WTC11 (cell line): Measurements from ENCODE around the gene CNPY1. TPM values are rescaled to one million over a fixed set of nuclear protein-coding genes. Genes with fewer than 3 reads are reported as not detected.

Experiments
- ATAC-seq: fragments of 200-7000 bp; cut with Tn5 transposase; 2 replicates; pipeline ENCODE4 v1.10.0; 2021; ENCODE audit warnings: mild to moderate bottlenecking, moderate library complexity
- CTCF ChIA-PET: fragments of 300-600 bp; sonication (Branson Sonifier 250); formaldehyde crosslinking; loops from one replicate; lab custom pipeline; 2021; ENCODE audit warnings: antibody characterized with exemption; lab: Charles Lee
- POLR2A ChIA-PET: fragments of 350-600 bp; sonication (Branson Sonifier 250); formaldehyde crosslinking; loops from one replicate; lab custom pipeline; 2021; ENCODE audit warnings: antibody characterized with exemption; lab: Charles Lee
- DNase-seq: peaks from one replicate; pipeline ENCODE4 v3.0.0; 2021; ENCODE audit warnings: low spot score
- H3K27ac Mint-ChIP-seq: 2 replicates; pipeline ENCODE4 v1.8.0; 2021; ENCODE audit warnings: mixed read lengths
- H3K27me3 Mint-ChIP-seq: 2 replicates; pipeline ENCODE4 v1.8.0; 2021; ENCODE audit warnings: low read depth, mild to moderate bottlenecking, moderate library complexity, mixed read lengths
- H3K36me3 Mint-ChIP-seq: 2 replicates; pipeline ENCODE4 v1.8.0; 2021; ENCODE audit warnings: mixed read lengths
- H3K4me1 Mint-ChIP-seq: 2 replicates; pipeline ENCODE4 v1.8.0; 2022; ENCODE audit warnings: mixed read lengths
- H3K4me3 Mint-ChIP-seq: 2 replicates; pipeline ENCODE4 v1.8.0; 2021; ENCODE audit warnings: mild to moderate bottlenecking, moderate library complexity, mixed read lengths
- H3K9me3 Mint-ChIP-seq: 2 replicates; pipeline ENCODE4 v1.8.0; 2021; ENCODE audit warnings: mixed read lengths
- AR ChIP-seq: fragments of 250-450 bp; sonication (Bioruptor Pico); IDR thresholded peaks from 2 replicates; pipeline ENCODE4 v1.9.0; 2021; ENCODE audit warnings: mild to moderate bottlenecking
- ARID4B ChIP-seq: sonication (generic); formaldehyde crosslinking; IDR thresholded peaks from 2 replicates; pipeline ENCODE4 v1.8.0; 2023; ENCODE audit warnings: missing genetic modification reagents, mild to moderate bottlenecking, borderline replicate concordance
- ATF6 ChIP-seq: sonication (generic); formaldehyde crosslinking; IDR thresholded peaks from 2 replicates; pipeline ENCODE4 v1.8.1; 2023; ENCODE audit warnings: mild to moderate bottlenecking, missing genetic modification reagents
- CREB1 ChIP-seq: sonication (generic); formaldehyde crosslinking; IDR thresholded peaks from 2 replicates; pipeline ENCODE4 v1.8.0; 2023; ENCODE audit warnings: mild to moderate bottlenecking, missing genetic modification reagents
- CTCF ChIP-seq: fragments of 200-600 bp; IDR thresholded peaks from 2 replicates; pipeline ENCODE4 v1.8.0; 2022; ENCODE audit warnings: antibody characterized with exemption
- ELF4 ChIP-seq: sonication (generic); formaldehyde crosslinking; IDR thresholded peaks from 2 replicates; pipeline ENCODE4 v1.8.1; 2022; ENCODE audit warnings: low read depth, mild to moderate bottlenecking, moderate library complexity, missing genetic modification reagents
- ESRRA ChIP-seq: sonication (generic); formaldehyde crosslinking; IDR thresholded peaks from 2 replicates; pipeline ENCODE4 v1.8.1; 2022; ENCODE audit warnings: mild to moderate bottlenecking, missing genetic modification reagents, borderline replicate concordance
- GABPB1 ChIP-seq: sonication (generic); formaldehyde crosslinking; IDR thresholded peaks from 2 replicates; pipeline ENCODE4 v1.8.1; 2023; ENCODE audit warnings: mild to moderate bottlenecking, missing genetic modification reagents
- JAZF1 ChIP-seq: fragments of 250-450 bp; sonication (Bioruptor Pico); IDR thresholded peaks from 2 replicates; pipeline ENCODE4 v1.9.0; 2021; ENCODE audit warnings: moderate library complexity, mild to moderate bottlenecking, inconsistent platforms
- MLX ChIP-seq: sonication (generic); formaldehyde crosslinking; IDR thresholded peaks from 2 replicates; pipeline ENCODE4 v1.8.1; 2023; ENCODE audit warnings: mild to moderate bottlenecking, missing genetic modification reagents, moderate library complexity
- NFATC4 ChIP-seq: fragments of 250-450 bp; sonication (Bioruptor Pico); IDR thresholded peaks from 2 replicates; pipeline ENCODE4 v1.9.0; 2021; ENCODE audit warnings: mild to moderate bottlenecking
- NR1H2 ChIP-seq: sonication (generic); formaldehyde crosslinking; IDR thresholded peaks from 2 replicates; pipeline ENCODE4 v1.9.0; 2021; ENCODE audit warnings: mild to moderate bottlenecking, moderate library complexity, missing genetic modification reagents
- PRRX2 ChIP-seq: fragments of 250-450 bp; sonication (Bioruptor Pico); IDR thresholded peaks from 2 replicates; pipeline ENCODE4 v1.8.0; 2021; ENCODE audit warnings: mild to moderate bottlenecking
- SMAD4 ChIP-seq: sonication (generic); formaldehyde crosslinking; IDR thresholded peaks from 2 replicates; pipeline ENCODE4 v1.8.0; 2022; ENCODE audit warnings: mild to moderate bottlenecking, missing genetic modification reagents
- SP1 ChIP-seq: sonication (generic); formaldehyde crosslinking; conservative IDR thresholded peaks from 2 replicates; pipeline ENCODE4 v1.8.1; 2022; ENCODE audit warnings: missing genetic modification reagents
- ZNF138 ChIP-seq: sonication (generic); formaldehyde crosslinking; conservative IDR thresholded peaks from 2 replicates; pipeline ENCODE4 v1.8.1; 2022; ENCODE audit warnings: mild to moderate bottlenecking, moderate library complexity, missing genetic modification reagents
- ZSCAN18 ChIP-seq: fragments of 250-450 bp; sonication (Bioruptor Pico); IDR thresholded peaks from 2 replicates; pipeline ENCODE4 v2.1.2; 2022; ENCODE audit warnings: mild to moderate bottlenecking, moderate library complexity
- total RNA-seq: library from RNA; stranded (reverse); gene quantifications from 3 replicates; pipeline ENCODE4 v1.2.3, GENCODE V29; 2021

The CNPY1 gene
- total RNA-seq, 1 experiment from 2014 or later, result 0.09 TPM

GRCh38 chr7:155593461-155594162, 47.3 kb upstream of the CNPY1 start:
- no peak overlapping the region for H3K27ac Mint-ChIP-seq
- POLR2A ChIA-PET, result interaction anchor here (0.5 to 0.7 kb wide), 3 partner anchors 51 to 179 kb away, joined by 3 to 4 read pairs (median 3); partner anchors contain the start of gene RBM33
- H3K4me3 Mint-ChIP-seq, result no peak overlapping the region
- H3K27me3 Mint-ChIP-seq, result no peaks in the 10 kb centered on the region; the same call in 1 of the 2 replicates
- DNase-seq, result no peak
- ATAC-seq, result no peak
- H3K9me3 Mint-ChIP-seq, result no peaks in the 10 kb centered on the region
- no peaks in the 10 kb centered on the region for H3K36me3 Mint-ChIP-seq
- TF ChIP-seq GABPB1 (no peak), NFATC4 (CRISPR knock-in tag) (no peak), CTCF (no peak), MLX (CRISPR knock-in tag) (no peak), SMAD4 (CRISPR knock-in tag) (no peak), AR (CRISPR knock-in tag) (no peak), JAZF1 (CRISPR knock-in tag) (no peak), ATF6 (CRISPR knock-in tag) (no peak), SP1 (CRISPR knock-in tag) (no peak), ESRRA (CRISPR knock-in tag) (no peak), PRRX2 (CRISPR knock-in tag) (no peak), CREB1 (CRISPR knock-in tag) (no peak), ELF4 (CRISPR knock-in tag) (no peak)
- CTCF ChIA-PET, result interaction anchor here (0.7 to 1.2 kb wide), 3 partner anchors 19 to 680 kb away, joined by 3 to 4 read pairs (median 3); no protein-coding TSS in a partner anchor
- peaks cover 32% of the 10 kb centered on the region for H3K4me1 Mint-ChIP-seq

GRCh38 chr7:155591055-155591775, 44.9 kb upstream of the CNPY1 start:
- Mint-ChIP-seq H3K9me3 (no peaks in the 10 kb centered on the region), H3K27ac (no peak overlapping the region), H3K4me3 (no peak overlapping the region), H3K4me1 (peaks cover 19% of the 10 kb centered on the region), H3K36me3 (no peaks in the 10 kb centered on the region), H3K27me3 (no peaks in the 10 kb centered on the region; the same call in 1 of the 2 replicates)
- ChIA-PET CTCF (interaction anchor here (2.0 kb wide), 1 partner anchor 7 kb away, joined by 14 read pairs; no protein-coding TSS in a partner anchor), POLR2A (interaction anchor here (0.5 kb wide), 1 partner anchor 287 kb away, joined by 3 read pairs; no protein-coding TSS in a partner anchor)
- TF ChIP-seq NR1H2 (CRISPR knock-in tag) (no peak), ARID4B (no peak), ZNF138 (CRISPR knock-in tag) (no peak), ZSCAN18 (no peak), ESRRA (CRISPR knock-in tag) (no peak)
- DNase-seq, result no peak
- ATAC-seq, result no peak
